Hepatocyte (in vitro differentiated cells): ENCODE results near the gene CDH1. TPM values are rescaled to one million over a fixed set of nuclear protein-coding genes. Genes with fewer than 3 reads are reported as not detected.
A peak's percentile ranks its signal among the peaks of the same experiment; 100 is the strongest.
"Not testable (repeated sequence)": the region's sequence is repeated elsewhere in the genome, so short reads cannot be mapped to it uniquely, and the experiment has no call there.

Experiments
- DNase-seq: peaks from one replicate; pipeline ENCODE4 v3.0.0-alpha.2; 2016; ENCODE audit warnings: low spot score
- H2AFZ ChIP-seq: fragments of 200-600 bp; sonication (generic); 2 replicates; pipeline ENCODE4 v1.6.0; 2016; ENCODE audit warnings: antibody characterized with exemption, mild to moderate bottlenecking
- H3K27ac ChIP-seq: fragments of 200-600 bp; sonication (generic); 2 replicates; pipeline ENCODE4 v1.5.1; 2016; ENCODE audit warnings: mild to moderate bottlenecking
- H3K27me3 ChIP-seq: fragments of 200-600 bp; sonication (generic); 2 replicates; pipeline ENCODE4 v1.6.1; 2016
- H3K36me3 ChIP-seq: fragments of 200-600 bp; sonication (generic); replicated peaks from 2 replicates; pipeline ENCODE4 v1.5.1; 2016; ENCODE audit warnings: low read depth; ENCODE audit not compliant: insufficient read depth
- H3K4me1 ChIP-seq: fragments of 200-600 bp; sonication (generic); 2 replicates; pipeline ENCODE4 v1.5.1; 2016; ENCODE audit warnings: mild to moderate bottlenecking, moderate library complexity; ENCODE audit not compliant: insufficient read depth
- H3K4me2 ChIP-seq: fragments of 200-600 bp; sonication (generic); 2 replicates; pipeline ENCODE4 v1.6.0; 2016
- H3K4me3 ChIP-seq: fragments of 200-600 bp; sonication (generic); 2 replicates; pipeline ENCODE4 v1.5.1; 2016; ENCODE audit warnings: mild to moderate bottlenecking
- H3K79me2 ChIP-seq: fragments of 200-600 bp; sonication (generic); 2 replicates; pipeline ENCODE4 v1.6.0; 2017; ENCODE audit warnings: mild to moderate bottlenecking
- H3K9me2 ChIP-seq: fragments of 200-600 bp; sonication (generic); replicated peaks from 2 replicates; pipeline ENCODE4 v1.6.0; 2017; ENCODE audit warnings: mild to moderate bottlenecking; ENCODE audit not compliant: insufficient read depth
- H3K9me3 ChIP-seq: fragments of 200-600 bp; sonication (generic); 2 replicates; pipeline ENCODE4 v1.5.1; 2016; ENCODE audit warnings: low read depth, mild to moderate bottlenecking
- H4K20me1 ChIP-seq: fragments of 200-600 bp; sonication (generic); 2 replicates; pipeline ENCODE4 v1.6.0; 2016; ENCODE audit warnings: mild to moderate bottlenecking; ENCODE audit not compliant: insufficient read depth, poor library complexity, severe bottlenecking
- EZH2 ChIP-seq: fragments of 200-600 bp; sonication (generic); IDR thresholded peaks from 2 replicates; pipeline ENCODE4 v1.6.1; 2016; ENCODE audit warnings: antibody characterized with exemption, mild to moderate bottlenecking, borderline replicate concordance
- EZH2phosphoT487 ChIP-seq: fragments of 200-600 bp; sonication (generic); IDR thresholded peaks from one replicate; pipeline ENCODE4 v1.6.1; 2018; ENCODE audit warnings: antibody characterized with exemption, mild to moderate bottlenecking, low read depth, moderate library complexity; ENCODE audit not compliant: unreplicated experiment, severe bottlenecking
- WGBS: methylation state at CpG from one replicate; pipeline ENCODE4 v1.1.6; 2016; ENCODE audit warnings: low lambda C conversion rate; ENCODE audit errors: missing lambda C conversion rate; 5-methylcytosine and 5-hydroxymethylcytosine counted together
- polyA plus RNA-seq: library from polyadenylated mRNA; unstranded; fragments of >200 nt; fragmentation: Nextera tagmentation; extraction: Ambion mirVana; gene quantifications from 2 replicates; pipeline ENCODE4 v1.2.1, GENCODE V29; 2016
- total RNA-seq: library from RNA; depleted of rRNA; stranded (reverse); fragments of >200 nt; gene quantifications from 2 replicates; pipeline ENCODE4 v1.2.3, GENCODE V29; 2014
- TF ChIP-seq, protein P1 (sequence below): fragments of 200-600 bp; sonication (generic); IDR thresholded peaks from 2 replicates; pipeline ENCODE4 v1.5.1; 2016; ENCODE audit warnings: antibody characterized with exemption, mild to moderate bottlenecking; ENCODE audit not compliant: poor library complexity

Gene CDH1
- total and polyA plus RNA-seq, 2 experiments from 2014 or later, result 131 to 190 TPM

DNA sequence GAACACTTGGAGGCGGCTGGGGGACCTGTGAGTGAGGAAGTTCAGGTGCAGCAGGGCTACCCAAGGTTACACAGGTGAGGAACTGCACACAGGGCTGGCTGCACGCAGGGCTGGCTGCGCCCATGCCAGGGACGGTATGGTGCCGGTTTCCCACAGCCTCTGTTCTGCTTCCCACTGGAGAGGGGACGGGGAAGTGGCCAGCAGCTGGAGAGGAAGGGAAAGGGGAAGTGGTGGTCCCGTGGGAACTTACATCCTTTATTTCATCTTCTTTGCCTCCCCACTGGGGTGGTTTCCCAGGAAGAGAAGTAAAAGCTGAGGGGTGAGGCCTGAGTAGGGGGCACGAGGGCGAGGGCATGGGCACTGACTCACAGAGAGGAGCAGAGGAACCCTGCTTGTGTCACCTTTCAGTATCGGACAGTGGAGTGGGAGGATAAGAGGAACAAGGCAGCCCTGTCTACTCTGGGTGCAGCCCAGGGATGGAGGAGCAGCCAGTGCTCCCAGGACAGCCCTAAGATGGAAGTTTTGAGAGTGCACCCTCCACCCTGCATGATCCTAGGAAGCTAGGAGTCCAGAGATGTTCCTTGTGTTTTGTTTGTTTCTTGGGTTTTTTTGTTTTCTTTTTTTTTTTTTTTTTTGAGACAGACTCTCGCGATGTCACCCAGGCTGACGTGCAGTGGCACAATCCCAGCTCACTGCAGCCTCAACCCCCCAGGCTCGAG lies 25.5 kb upstream of the CDH1 start:
- TF ChIP-seq EZH2phosphoT487, result no peak
- TF ChIP-seq EZH2, result no peak
- Histone ChIP-seq H3K4me3 (no peak overlapping the region), H3K36me3 (no peaks in the 10 kb centered on the region), H3K27me3 (no peaks in the 10 kb centered on the region), H3K4me2 (no peak overlapping the region), H3K79me2 (no peaks in the 10 kb centered on the region), H4K20me1 (no peaks in the 10 kb centered on the region), H2AFZ (no peak overlapping the region), H3K4me1 (peaks cover 3% of the 10 kb centered on the region), H3K9me2 (no peaks in the 10 kb centered on the region), H3K27ac (no peak overlapping the region), H3K9me3 (no peaks in the 10 kb centered on the region)
- DNase-seq, result no peak
- WGBS, result 90% methylated on average over 14 of the region's 14 CpGs

DNA sequence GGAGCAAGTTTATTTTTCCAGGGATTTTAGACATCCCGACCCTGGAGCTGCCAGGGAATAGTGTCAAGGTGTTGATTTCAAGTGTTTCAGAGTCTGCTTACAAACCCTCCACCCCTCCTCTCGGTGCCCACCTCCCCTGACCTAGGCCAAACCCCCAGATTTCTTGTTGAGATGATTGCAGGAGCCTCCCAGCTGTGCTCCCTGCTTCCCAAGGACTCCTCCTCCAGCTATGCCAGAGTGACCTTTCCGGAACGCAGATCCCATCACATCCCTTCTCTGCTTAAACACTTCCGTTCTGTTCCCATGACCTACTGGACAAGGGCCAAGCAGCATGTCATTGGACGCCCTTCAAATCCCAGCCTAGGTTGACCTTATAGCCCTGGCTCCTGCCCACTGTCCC lies 23.7 kb upstream of the CDH1 start:
- Histone ChIP-seq H3K4me2 (no peak overlapping the region), H3K9me2 (no peaks in the 10 kb centered on the region), H3K9me3 (no peaks in the 10 kb centered on the region), H3K79me2 (no peaks in the 10 kb centered on the region), H3K4me1 (peaks cover 3% of the 10 kb centered on the region), H3K27me3 (no peaks in the 10 kb centered on the region), H3K36me3 (no peaks in the 10 kb centered on the region), H3K4me3 (no peak overlapping the region), H2AFZ (no peak overlapping the region), H3K27ac (no peak overlapping the region), H4K20me1 (no peaks in the 10 kb centered on the region)
- TF ChIP-seq, protein P1, sequence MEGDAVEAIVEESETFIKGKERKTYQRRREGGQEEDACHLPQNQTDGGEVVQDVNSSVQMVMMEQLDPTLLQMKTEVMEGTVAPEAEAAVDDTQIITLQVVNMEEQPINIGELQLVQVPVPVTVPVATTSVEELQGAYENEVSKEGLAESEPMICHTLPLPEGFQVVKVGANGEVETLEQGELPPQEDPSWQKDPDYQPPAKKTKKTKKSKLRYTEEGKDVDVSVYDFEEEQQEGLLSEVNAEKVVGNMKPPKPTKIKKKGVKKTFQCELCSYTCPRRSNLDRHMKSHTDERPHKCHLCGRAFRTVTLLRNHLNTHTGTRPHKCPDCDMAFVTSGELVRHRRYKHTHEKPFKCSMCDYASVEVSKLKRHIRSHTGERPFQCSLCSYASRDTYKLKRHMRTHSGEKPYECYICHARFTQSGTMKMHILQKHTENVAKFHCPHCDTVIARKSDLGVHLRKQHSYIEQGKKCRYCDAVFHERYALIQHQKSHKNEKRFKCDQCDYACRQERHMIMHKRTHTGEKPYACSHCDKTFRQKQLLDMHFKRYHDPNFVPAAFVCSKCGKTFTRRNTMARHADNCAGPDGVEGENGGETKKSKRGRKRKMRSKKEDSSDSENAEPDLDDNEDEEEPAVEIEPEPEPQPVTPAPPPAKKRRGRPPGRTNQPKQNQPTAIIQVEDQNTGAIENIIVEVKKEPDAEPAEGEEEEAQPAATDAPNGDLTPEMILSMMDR, result no peak
- TF ChIP-seq EZH2phosphoT487, result no peak
- DNase-seq, result no peak
- WGBS, result 84% methylated on average over 6 of the region's 6 CpGs

DNA sequence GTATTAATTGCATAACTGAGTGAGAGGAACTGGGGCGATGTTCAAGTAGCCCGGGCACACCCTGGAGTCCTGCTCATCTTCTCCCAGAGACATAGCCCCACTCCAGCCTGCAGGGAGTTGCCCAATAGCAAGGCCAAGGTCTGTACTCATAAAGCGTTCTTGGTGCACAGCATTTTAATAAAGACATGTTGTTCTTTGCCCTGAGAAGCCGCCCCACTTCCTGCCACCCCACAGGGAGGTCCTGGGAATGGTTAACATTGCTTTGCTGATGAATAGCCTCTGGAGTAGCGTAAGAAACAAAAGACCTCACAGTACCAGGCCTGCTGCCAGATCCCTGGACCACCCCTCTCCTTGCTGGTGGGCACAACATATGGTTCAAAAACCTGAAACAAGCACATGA lies 21.6 kb upstream of the CDH1 start:
- TF ChIP-seq EZH2, result no peak
- TF ChIP-seq, protein P1, result no peak
- TF ChIP-seq EZH2phosphoT487, result no peak
- peaks cover 3% of the 10 kb centered on the region for H3K4me1 ChIP-seq
- no peaks in the 10 kb centered on the region for H4K20me1 ChIP-seq
- DNase-seq, result peak; percentile 37
- no peaks in the 10 kb centered on the region for H3K9me2 ChIP-seq
- H3K27ac ChIP-seq, result no peak overlapping the region
- H3K4me2 ChIP-seq, result no peak overlapping the region
- H3K27me3 ChIP-seq, result no peaks in the 10 kb centered on the region
- 63% methylated on average over 5 of the region's 5 CpGs for WGBS
- H2AFZ ChIP-seq, result no peak overlapping the region
- H3K4me3 ChIP-seq, result no peak overlapping the region
- no peaks in the 10 kb centered on the region for H3K9me3 ChIP-seq
- no peaks in the 10 kb centered on the region for H3K79me2 ChIP-seq
- H3K36me3 ChIP-seq, result no peaks in the 10 kb centered on the region

DNA sequence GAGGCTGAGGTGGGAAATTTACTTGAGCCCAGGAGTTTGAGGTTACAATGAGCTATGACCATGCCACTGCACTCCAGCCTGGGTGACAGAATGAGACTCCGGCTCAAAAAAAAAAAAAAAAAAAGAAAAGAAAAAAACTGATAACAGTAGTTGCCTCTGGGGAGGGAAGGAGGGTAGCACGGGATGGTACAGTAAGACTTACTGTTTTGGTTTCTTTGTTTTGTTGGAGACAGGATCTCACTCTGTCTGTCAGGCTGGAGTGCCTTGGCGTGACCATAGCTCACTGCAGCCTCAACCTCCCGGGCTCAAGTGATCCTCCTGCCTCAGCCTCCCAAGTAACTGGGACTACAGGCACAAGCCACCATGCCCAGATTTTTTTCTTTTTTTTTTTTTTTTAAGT lies 20.6 kb upstream of the CDH1 start:
- H3K4me3 ChIP-seq, H3K79me2 ChIP-seq, H3K36me3 ChIP-seq, H3K4me1 ChIP-seq, H3K27ac ChIP-seq, H3K27me3 ChIP-seq, DNase-seq, H3K4me2 ChIP-seq, H3K9me2 ChIP-seq, H2AFZ ChIP-seq, H3K9me3 ChIP-seq, H4K20me1 ChIP-seq: not testable (repeated sequence)
- 91% methylated on average over 4 of the region's 4 CpGs for WGBS
